ENCODE measurements around the gene HMCES.

HMCES gene

GRCh38 chr3:129343643-129344360 is 65.1 kb downstream of the HMCES start:
- peaks cover 21% of the 10 kb centered on the region for H3K27me3 ChIP-seq (ENCODE audit: low read depth, low read length)
- H3K9me3 ChIP-seq (ENCODE audit: insufficient read depth, low read length), result no peaks in the 10 kb centered on the region
- no peak overlapping the region for H2AFZ ChIP-seq (ENCODE audit: low read depth, low read length)
- H4K20me1 ChIP-seq (ENCODE audit: insufficient read depth, low read length), result no peaks in the 10 kb centered on the region
- TF ChIP-seq CTCF (IDR thresholded peaks at IDR 0.05; ENCODE audit: low read depth, low read length), result peak; percentile 10; the same call in 1 of the 2 replicates
- TF ChIP-seq EZH2phosphoT487 (IDR thresholded peaks at IDR 0.05; ENCODE audit: low read depth), result no peak
- H3K4me2 ChIP-seq (ENCODE audit: low read length), result no peak overlapping the region
- H3K27ac ChIP-seq (ENCODE audit: low read length), result no peak overlapping the region
- H3K79me2 ChIP-seq (ENCODE audit: low read length), result no peaks in the 10 kb centered on the region
- H3K4me1 ChIP-seq (ENCODE audit: low read length), result no peaks in the 10 kb centered on the region
- no peak overlapping the region for H3K9ac ChIP-seq (ENCODE audit: low read length)
- H3K36me3 ChIP-seq (replicated peaks; ENCODE audit: low read depth, low read length), result no peaks in the 10 kb centered on the region
- H3K4me3 ChIP-seq (ENCODE audit: low read length), result no peak overlapping the region

- H3K36me3 ChIP-seq (replicated peaks; ENCODE audit: low read depth, low read length), result no peaks in the 10 kb centered on the region
- no peak overlapping the region for H3K27ac ChIP-seq (ENCODE audit: low read length)
- peaks cover 21% of the 10 kb centered on the region for H3K27me3 ChIP-seq (ENCODE audit: low read depth, low read length)
- H3K9ac ChIP-seq (ENCODE audit: low read length), result no peak overlapping the region
- no peaks in the 10 kb centered on the region for H3K79me2 ChIP-seq (ENCODE audit: low read length)
- no peaks in the 10 kb centered on the region for H3K9me3 ChIP-seq (ENCODE audit: insufficient read depth, low read length)
- no peak overlapping the region for H3K4me3 ChIP-seq (ENCODE audit: low read length)
- H3K4me2 ChIP-seq (ENCODE audit: low read length), result no peak overlapping the region
- TF ChIP-seq CTCF (IDR thresholded peaks at IDR 0.05; ENCODE audit: low read depth, low read length), result no peak
- no peak for TF ChIP-seq EZH2phosphoT487 (IDR thresholded peaks at IDR 0.05; ENCODE audit: low read depth)
- H3K4me1 ChIP-seq (ENCODE audit: low read length), result no peaks in the 10 kb centered on the region
- H2AFZ ChIP-seq (ENCODE audit: low read depth, low read length), result no peak overlapping the region
- no peaks in the 10 kb centered on the region for H4K20me1 ChIP-seq (ENCODE audit: insufficient read depth, low read length)
Measured at GRCh38 chr3:129344540-129345220, 66.0 kb downstream of the HMCES start.

GRCh38 chr3:129345281-129345680 is 66.6 kb downstream of the HMCES start:
- no peak overlapping the region for H3K4me3 ChIP-seq (ENCODE audit: low read length)
- no peak overlapping the region for H3K9ac ChIP-seq (ENCODE audit: low read length)
- H3K36me3 ChIP-seq (replicated peaks; ENCODE audit: low read depth, low read length), result no peaks in the 10 kb centered on the region
- no peaks in the 10 kb centered on the region for H3K9me3 ChIP-seq (ENCODE audit: insufficient read depth, low read length)
- TF ChIP-seq CTCF (IDR thresholded peaks at IDR 0.05; ENCODE audit: low read depth, low read length) (no peak), EZH2phosphoT487 (IDR thresholded peaks at IDR 0.05; ENCODE audit: low read depth) (no peak)
- no peaks in the 10 kb centered on the region for H3K4me1 ChIP-seq (ENCODE audit: low read length)
- no peaks in the 10 kb centered on the region for H4K20me1 ChIP-seq (ENCODE audit: insufficient read depth, low read length)
- no peak overlapping the region for H3K27ac ChIP-seq (ENCODE audit: low read length)
- no peak overlapping the region for H2AFZ ChIP-seq (ENCODE audit: low read depth, low read length)
- no peaks in the 10 kb centered on the region for H3K79me2 ChIP-seq (ENCODE audit: low read length)
- H3K27me3 ChIP-seq (ENCODE audit: low read depth, low read length), result peaks cover 21% of the 10 kb centered on the region
- H3K4me2 ChIP-seq (ENCODE audit: low read length), result no peak overlapping the region

GRCh38 chr3:129345971-129346370 is 67.3 kb downstream of the HMCES start:
- no peaks in the 10 kb centered on the region for H3K79me2 ChIP-seq (ENCODE audit: low read length)
- H2AFZ ChIP-seq (ENCODE audit: low read depth, low read length), result no peak overlapping the region
- H3K4me2 ChIP-seq (ENCODE audit: low read length), result no peak overlapping the region
- H3K4me3 ChIP-seq (ENCODE audit: low read length), result no peak overlapping the region
- H4K20me1 ChIP-seq (ENCODE audit: insufficient read depth, low read length), result no peaks in the 10 kb centered on the region
- H3K27me3 ChIP-seq (ENCODE audit: low read depth, low read length), result peaks cover 21% of the 10 kb centered on the region
- H3K9me3 ChIP-seq (ENCODE audit: insufficient read depth, low read length), result no peaks in the 10 kb centered on the region
- TF ChIP-seq CTCF (IDR thresholded peaks at IDR 0.05; ENCODE audit: low read depth, low read length) (no peak), EZH2phosphoT487 (IDR thresholded peaks at IDR 0.05; ENCODE audit: low read depth) (no peak)
- no peaks in the 10 kb centered on the region for H3K4me1 ChIP-seq (ENCODE audit: low read length)
- H3K36me3 ChIP-seq (replicated peaks; ENCODE audit: low read depth, low read length), result no peaks in the 10 kb centered on the region
- no peak overlapping the region for H3K27ac ChIP-seq (ENCODE audit: low read length)
- H3K9ac ChIP-seq (ENCODE audit: low read length), result no peak overlapping the region
